ENCODE measurements around the gene ALOX5.

DNA sequence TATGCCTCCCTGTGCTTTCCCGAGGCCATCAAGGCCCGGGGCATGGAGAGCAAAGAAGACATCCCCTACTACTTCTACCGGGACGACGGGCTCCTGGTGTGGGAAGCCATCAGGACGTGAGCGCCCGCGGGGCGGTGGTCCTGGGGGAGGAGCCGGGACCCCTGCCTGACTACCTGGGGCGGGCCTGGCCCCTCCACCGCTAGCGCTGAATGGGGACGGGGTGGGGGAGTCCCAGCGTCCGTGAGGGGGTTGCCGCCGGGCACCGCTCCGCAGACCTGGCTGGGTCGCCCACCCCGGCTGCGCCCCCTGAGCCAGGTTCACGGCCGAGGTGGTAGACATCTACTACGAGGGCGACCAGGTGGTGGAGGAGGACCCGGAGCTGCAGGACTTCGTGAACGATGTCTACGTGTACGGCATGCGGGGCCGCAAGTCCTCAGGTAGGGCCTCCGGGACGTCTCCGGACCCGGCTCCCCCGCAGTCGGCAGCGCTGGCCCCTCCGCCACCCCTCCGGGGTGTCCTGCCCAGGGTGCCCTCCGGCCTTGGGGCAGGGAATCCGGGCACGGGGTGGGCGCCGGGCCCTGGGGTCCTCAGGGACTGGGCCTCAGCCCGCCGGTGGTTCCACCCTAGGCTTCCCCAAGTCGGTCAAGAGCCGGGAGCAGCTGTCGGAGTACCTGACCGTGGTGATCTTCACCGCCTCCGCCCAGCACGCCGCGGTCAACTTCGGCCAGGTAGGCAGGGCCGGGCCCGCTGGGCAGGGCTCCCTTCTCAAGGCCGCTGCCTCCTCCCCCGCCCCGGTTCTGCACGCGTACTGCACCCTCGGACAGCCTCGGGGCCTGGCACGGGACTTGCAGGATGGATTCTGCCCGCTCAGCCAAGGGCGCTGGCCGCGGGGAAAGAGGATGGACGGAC lies 69.3 kb downstream of the ALOX5 start:
- TF ChIP-seq CTCF (IDR thresholded peaks at IDR 0.05): no peak
- no peak for TF ChIP-seq YY1 (IDR thresholded peaks at IDR 0.05; ENCODE audit: low read depth)
- TF ChIP-seq EP300 (IDR thresholded peaks at IDR 0.05; ENCODE audit: borderline replicate concordance in 1 of 2, low read depth in 1 of 2, low read length in 1 of 2): no peak
- no peak for TF ChIP-seq TCF12 (IDR thresholded peaks at IDR 0.05)

Measured in SK-N-SH (cell line).